ENCODE results near the gene ZCCHC24. TPM values are rescaled to one million over a fixed set of nuclear protein-coding genes. Genes with fewer than 3 reads are reported as not detected.

The ZCCHC24 gene
- total RNA-seq, 3 donors from 2014 or later (not counting 1 experiment from before 2014, with no cell fraction given): 2.8 to 4.0 (median 3.6) TPM

DNA sequence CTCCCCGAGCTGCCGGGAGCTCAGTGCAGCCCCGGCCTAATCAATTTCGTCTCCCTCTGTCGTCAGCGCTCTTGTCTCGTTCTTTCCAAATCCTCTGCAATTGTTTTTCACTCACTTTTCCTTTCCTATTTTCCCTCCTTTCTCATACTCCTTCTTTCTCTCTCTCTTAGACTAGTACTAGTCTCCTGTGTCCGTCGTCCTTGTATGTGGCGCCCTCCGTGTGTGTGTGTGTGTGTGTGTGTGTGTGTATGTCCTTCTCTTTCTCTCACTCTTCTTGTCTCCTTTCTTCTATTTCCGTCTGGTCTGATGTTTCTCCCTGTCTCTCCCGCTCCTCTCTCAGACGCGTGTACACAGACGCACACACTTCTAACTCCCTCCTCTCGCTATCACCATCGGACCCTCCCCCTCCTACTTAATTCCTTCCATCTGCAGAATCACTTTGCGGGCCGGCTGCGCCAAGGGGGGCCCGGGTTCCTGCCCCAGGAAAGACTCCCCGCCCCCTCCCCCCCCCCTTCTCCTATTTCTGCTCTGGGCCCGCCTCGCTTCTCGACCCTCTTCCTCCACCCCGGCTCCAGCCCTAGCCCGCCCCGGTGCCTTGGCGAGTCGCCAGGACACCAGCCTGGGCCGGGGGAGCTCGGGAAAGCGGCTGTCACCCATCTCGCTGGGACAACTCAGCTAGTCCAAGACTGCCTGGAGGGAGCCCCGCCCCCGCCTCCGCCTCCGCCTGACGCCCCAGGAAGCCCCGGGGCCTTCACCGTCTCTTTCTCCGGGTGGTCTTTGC lies 743 bp upstream of the ZCCHC24 start:
- no peaks in the 10 kb centered on the region for H3K36me3 Mint-ChIP-seq
- Histone ChIP-seq H3K27ac (ENCODE audit: low read length) (no peak overlapping the region), H3K4me3 (ENCODE audit: low read length) (peak overlapping the region; percentile 13), H3K36me3 (ENCODE audit: control insufficient read depth, insufficient read depth, low read length) (no peaks in the 10 kb centered on the region), H3K9me3 (ENCODE audit: control insufficient read depth, insufficient read depth, low read length) (no peaks in the 10 kb centered on the region), H3K4me1 (ENCODE audit: control insufficient read depth, insufficient read depth, low read length) (peaks cover 34% of the 10 kb centered on the region), H3K27me3 (ENCODE audit: control insufficient read depth, insufficient read depth, low read length) (no peaks in the 10 kb centered on the region)
- TF ChIP-seq, protein P1, sequence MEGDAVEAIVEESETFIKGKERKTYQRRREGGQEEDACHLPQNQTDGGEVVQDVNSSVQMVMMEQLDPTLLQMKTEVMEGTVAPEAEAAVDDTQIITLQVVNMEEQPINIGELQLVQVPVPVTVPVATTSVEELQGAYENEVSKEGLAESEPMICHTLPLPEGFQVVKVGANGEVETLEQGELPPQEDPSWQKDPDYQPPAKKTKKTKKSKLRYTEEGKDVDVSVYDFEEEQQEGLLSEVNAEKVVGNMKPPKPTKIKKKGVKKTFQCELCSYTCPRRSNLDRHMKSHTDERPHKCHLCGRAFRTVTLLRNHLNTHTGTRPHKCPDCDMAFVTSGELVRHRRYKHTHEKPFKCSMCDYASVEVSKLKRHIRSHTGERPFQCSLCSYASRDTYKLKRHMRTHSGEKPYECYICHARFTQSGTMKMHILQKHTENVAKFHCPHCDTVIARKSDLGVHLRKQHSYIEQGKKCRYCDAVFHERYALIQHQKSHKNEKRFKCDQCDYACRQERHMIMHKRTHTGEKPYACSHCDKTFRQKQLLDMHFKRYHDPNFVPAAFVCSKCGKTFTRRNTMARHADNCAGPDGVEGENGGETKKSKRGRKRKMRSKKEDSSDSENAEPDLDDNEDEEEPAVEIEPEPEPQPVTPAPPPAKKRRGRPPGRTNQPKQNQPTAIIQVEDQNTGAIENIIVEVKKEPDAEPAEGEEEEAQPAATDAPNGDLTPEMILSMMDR (IDR thresholded peaks at IDR 0.05): no peak
- WGBS (ENCODE audit: insufficient coverage): 4% methylated on average over 38 of the region's 43 CpGs
- peak overlapping the region; percentile 77 for H3K4me3 Mint-ChIP-seq
- peak; percentile 1 to 4 (median 2) for ATAC-seq
- no peak for DNase-seq
- H3K27me3 Mint-ChIP-seq (ENCODE audit: low read depth in 2 of 2): peaks cover 0 to under 1% of the 10 kb centered on the region in 2 donors
- H3K9me3 Mint-ChIP-seq: no peaks in the 10 kb centered on the region
- H3K27ac Mint-ChIP-seq: peak overlapping the region; percentile 7 to 63
- peaks cover 28 to 33% of the 10 kb centered on the region in 2 donors for H3K4me1 Mint-ChIP-seq
- intact Hi-C loops (cut with micrococcal nuclease): loop anchor here (2.0 to 5.0 kb wide), 2 partner anchors 97 to 1144 kb away; no protein-coding TSS in a partner anchor

GRCh38 chr10:79444199-79445119 lies 965 bp downstream of the ZCCHC24 start:
- H3K27ac Mint-ChIP-seq: peak overlapping the region; percentile 68 to 86
- no peaks in the 10 kb centered on the region for H3K36me3 Mint-ChIP-seq
- peak; percentile 51 to 70 for DNase-seq
- WGBS (ENCODE audit: insufficient coverage): 1% methylated on average over 44 of the region's 44 CpGs
- H3K4me1 Mint-ChIP-seq: peaks cover 28 to 33% of the 10 kb centered on the region in 2 donors
- Histone ChIP-seq H3K36me3 (ENCODE audit: control insufficient read depth, insufficient read depth, low read length) (no peaks in the 10 kb centered on the region), H3K4me1 (ENCODE audit: control insufficient read depth, insufficient read depth, low read length) (peaks cover 34% of the 10 kb centered on the region), H3K27ac (ENCODE audit: low read length) (peak overlapping the region; percentile 12), H3K4me3 (ENCODE audit: low read length) (peak overlapping the region; percentile 43), H3K9me3 (ENCODE audit: control insufficient read depth, insufficient read depth, low read length) (no peaks in the 10 kb centered on the region), H3K27me3 (ENCODE audit: control insufficient read depth, insufficient read depth, low read length) (no peaks in the 10 kb centered on the region)
- peak; percentile 19 to 27 (median 25) for ATAC-seq
- intact Hi-C loops (cut with micrococcal nuclease): loop anchor here (2.0 to 5.0 kb wide), 2 partner anchors 96 to 1142 kb away; no protein-coding TSS in a partner anchor
- peaks cover 0 to 3% of the 10 kb centered on the region in 2 donors for H3K27me3 Mint-ChIP-seq (ENCODE audit: low read depth in 2 of 2)
- TF ChIP-seq, protein P1 (IDR thresholded peaks at IDR 0.05): no peak
- H3K9me3 Mint-ChIP-seq: no peaks in the 10 kb centered on the region
- peak overlapping the region; percentile 91 for H3K4me3 Mint-ChIP-seq

DNA sequence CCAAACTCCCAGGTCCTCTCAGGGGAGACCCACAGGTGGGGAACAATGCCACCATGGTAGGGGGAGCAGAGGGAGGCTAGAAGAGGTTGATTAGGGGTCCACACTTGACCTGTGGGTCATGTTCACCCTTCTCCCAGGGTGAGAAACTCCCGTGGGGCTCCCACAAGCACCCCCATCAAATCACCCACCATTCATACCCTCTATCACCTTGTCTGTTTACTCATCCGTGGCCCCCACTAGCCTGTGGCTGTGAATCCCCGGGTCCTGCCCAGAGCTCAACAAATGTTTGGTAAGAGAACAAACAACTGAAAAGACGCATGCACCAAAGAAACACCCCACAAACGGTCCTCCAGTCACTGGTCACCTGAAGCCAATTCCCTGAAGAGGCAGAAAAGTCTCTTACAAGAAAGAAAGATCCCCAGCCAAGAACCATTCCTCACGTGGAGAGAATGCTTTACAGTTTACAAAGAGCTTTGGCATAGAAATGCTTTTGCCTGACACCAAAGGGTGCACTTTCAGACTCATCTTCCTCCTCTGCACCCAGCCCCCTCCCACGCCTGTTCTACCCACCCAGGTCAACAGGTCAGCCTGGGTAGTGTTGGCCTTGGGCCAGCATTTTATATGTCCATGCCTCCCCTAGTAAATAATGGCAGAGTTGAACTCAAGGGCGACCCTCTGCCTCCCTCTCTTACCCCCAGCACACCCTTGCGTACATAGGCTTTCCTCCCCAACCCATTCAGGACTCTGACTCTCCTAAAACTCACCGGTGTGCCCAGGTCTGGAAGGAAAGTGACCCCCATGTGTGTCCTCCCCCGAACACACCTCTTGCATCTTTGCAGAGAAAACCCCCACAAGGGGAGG lies 1.9 kb downstream of the ZCCHC24 start:
- DNase-seq: no peak
- H3K4me1 Mint-ChIP-seq: peaks cover 28 to 33% of the 10 kb centered on the region in 2 donors
- Histone ChIP-seq H3K36me3 (ENCODE audit: control insufficient read depth, insufficient read depth, low read length) (no peaks in the 10 kb centered on the region), H3K27me3 (ENCODE audit: control insufficient read depth, insufficient read depth, low read length) (no peaks in the 10 kb centered on the region), H3K4me1 (ENCODE audit: control insufficient read depth, insufficient read depth, low read length) (peaks cover 34% of the 10 kb centered on the region), H3K4me3 (ENCODE audit: low read length) (peak overlapping the region; percentile 43), H3K27ac (ENCODE audit: low read length) (no peak overlapping the region), H3K9me3 (ENCODE audit: control insufficient read depth, insufficient read depth, low read length) (no peaks in the 10 kb centered on the region)
- no peak for ATAC-seq
- TF ChIP-seq, protein P1 (IDR thresholded peaks at IDR 0.05): no peak
- WGBS (ENCODE audit: insufficient coverage): 46% methylated on average over 10 of the region's 11 CpGs
- no peaks in the 10 kb centered on the region for H3K36me3 Mint-ChIP-seq
- H3K27me3 Mint-ChIP-seq (ENCODE audit: low read depth in 2 of 2): peaks cover 0 to 3% of the 10 kb centered on the region in 2 donors
- peak overlapping the region; percentile 68 to 86 for H3K27ac Mint-ChIP-seq
- intact Hi-C loops (cut with micrococcal nuclease): loop anchor here (2.0 kb wide), 1 partner anchor 95 kb away; no protein-coding TSS in a partner anchor
- no peaks in the 10 kb centered on the region for H3K9me3 Mint-ChIP-seq
- H3K4me3 Mint-ChIP-seq: peak overlapping the region; percentile 91

All from natural killer cell (primary cell).